HepG2 (cell line): ENCODE results near the gene STEAP1B. TPM values are rescaled to one million over a fixed set of nuclear protein-coding genes. Genes with fewer than 3 reads are reported as not detected.

Experiments used
- ASH2L ChIP-seq: fragments of 300-600, 200-600 bp; sonication (generic); IDR thresholded peaks from 2 replicates; pipeline ENCODE4 v1.7.0; 2017; ENCODE audit warnings: low read depth, mild to moderate bottlenecking, moderate library complexity, mixed read lengths, low read length; ENCODE audit not compliant: insufficient read length
- BORCS8-MEF2B ChIP-seq: sonication (generic); formaldehyde crosslinking; IDR thresholded peaks from 2 replicates; pipeline ENCODE4 v1.8.0; 2022; ENCODE audit warnings: mild to moderate bottlenecking, missing genetic modification reagents
- DNMT3B ChIP-seq: conservative IDR thresholded peaks from 2 replicates; pipeline ENCODE4 v1.6.1; 2016; ENCODE audit warnings: missing biosample characterization, control low read depth
- HBP1 ChIP-seq: IDR thresholded peaks from 2 replicates; pipeline ENCODE4 v1.6.1; 2016; ENCODE audit warnings: low read depth, control low read depth
- HMGXB3 ChIP-seq: sonication (generic); formaldehyde crosslinking; IDR thresholded peaks from 2 replicates; pipeline ENCODE4 v1.4.0; 2020; ENCODE audit warnings: missing genetic modification reagents, borderline replicate concordance
- IRF2 ChIP-seq: IDR thresholded peaks from 2 replicates; pipeline ENCODE4 v1.6.1; 2018; ENCODE audit warnings: missing genetic modification reagents, missing compliant biosample characterization
- MAFK ChIP-seq, 2 experiments: IDR thresholded peaks in 1 of 2; conservative IDR thresholded peaks in 1 of 2; 2 replicates each; pipeline ENCODE4 v1.6.1; 2011; ENCODE audit warnings: improper control_type of control experiment in 2 of 2, low read length in 2 of 2
- MYPOP ChIP-seq: sonication (generic); formaldehyde crosslinking; IDR thresholded peaks from 2 replicates; pipeline ENCODE4 v1.8.1; 2023; ENCODE audit warnings: mild to moderate bottlenecking, moderate library complexity, missing genetic modification reagents
- PATZ1 ChIP-seq: sonication (generic); formaldehyde crosslinking; IDR thresholded peaks from 2 replicates; pipeline ENCODE4 v1.4.0; 2020; ENCODE audit warnings: missing genetic modification reagents
- POGZ ChIP-seq: sonication (generic); formaldehyde crosslinking; IDR thresholded peaks from 2 replicates; pipeline ENCODE4 v1.4.0; 2020; ENCODE audit warnings: mild to moderate bottlenecking, missing genetic modification reagents
- REPIN1 ChIP-seq: sonication (generic); formaldehyde crosslinking; IDR thresholded peaks from 2 replicates; pipeline ENCODE4 v1.8.0; 2022; ENCODE audit warnings: missing genetic modification reagents, low read depth, mild to moderate bottlenecking, borderline replicate concordance
- XRCC5 ChIP-seq: fragments of 200-400 bp; formaldehyde crosslinking; optimal IDR thresholded peaks from 2 replicates; pipeline ENCODE3; 2017; ENCODE audit warnings: mild to moderate bottlenecking, low read length
- ZFP37 ChIP-seq: sonication (generic); formaldehyde crosslinking; IDR thresholded peaks from 2 replicates; pipeline ENCODE4 v1.4.0; 2020; ENCODE audit warnings: missing genetic modification reagents, borderline replicate concordance
- ZNF143 ChIP-seq: sonication (generic); formaldehyde crosslinking; IDR thresholded peaks from 2 replicates; pipeline ENCODE4 v1.4.0; 2020; ENCODE audit warnings: missing genetic modification reagents
- ZNF329 ChIP-seq: sonication (generic); formaldehyde crosslinking; IDR thresholded peaks from 2 replicates; pipeline ENCODE4 v1.9.0; 2021; ENCODE audit warnings: low read depth, mild to moderate bottlenecking, missing genetic modification reagents
- ZNF513 ChIP-seq: sonication (generic); formaldehyde crosslinking; conservative IDR thresholded peaks from 2 replicates; pipeline ENCODE4 v1.5.0; 2020; ENCODE audit warnings: missing genetic modification reagents
- ZNF644 ChIP-seq: IDR thresholded peaks from 2 replicates; pipeline ENCODE4 v1.6.1; 2016; ENCODE audit warnings: low read depth
- ZNF761 ChIP-seq: sonication (generic); formaldehyde crosslinking; conservative IDR thresholded peaks from 2 replicates; pipeline ENCODE4 v1.4.0; 2020; ENCODE audit warnings: mild to moderate bottlenecking, missing genetic modification reagents
- polyA plus RNA-seq, 8 experiments: library from polyadenylated mRNA; depleted of rRNA in 3 of 8; stranded (reverse) in 7 of 8; unstranded in 1 of 8; fragments of >200 nt; fragmentation: Illumina TruSeq in 4 of 8; extraction: Trizol in 4 of 8; gene quantifications; 2 replicates each; pipeline versions ENCODE4 v1.2.1 to v1.2.3, GENCODE V29; 2011 to 2016; ENCODE audit warnings: low read depth in 4 of 8, missing spikeins in 1 of 8, mixed read lengths in 1 of 8; ENCODE audit not compliant: insufficient read depth in 1 of 8
- total RNA-seq, 5 experiments: library from RNA; depleted of rRNA; stranded (reverse); fragments of >200 nt; fragmentation: Illumina TruSeq; extraction: Trizol; gene quantifications; 2 replicates each; pipeline ENCODE4 v1.2.3, GENCODE V29; 2016; ENCODE audit warnings: low read depth in 1 of 5

The STEAP1B gene
- total and polyA plus RNA-seq, 2 of the 13 experiments (the other 11 are each of a cell fraction or from before 2014, with no cell fraction given) = not detected

GRCh38 chr7:22452142-22452959 lies 47.6 kb downstream of the STEAP1B start (continued):
- no peak for TF ChIP-seq HMGXB3 (CRISPR knock-in tag)
- TF ChIP-seq ZNF761 (CRISPR knock-in tag) = no peak
- TF ChIP-seq REPIN1 (CRISPR knock-in tag) = peak; percentile 58; the same call in 1 of the 2 replicates
- TF ChIP-seq ASH2L = no peak
- 0 out of 2 replicates have a peak, but pooled peaks have one; percentile 36 for TF ChIP-seq DNMT3B (CRISPR knock-in tag)
- TF ChIP-seq MYPOP = 0 out of 2 replicates have a peak, but pooled peaks have one; percentile 17
- TF ChIP-seq MAFK (conservative IDR thresholded peaks at IDR 0.05 in 1 of 2, IDR thresholded peaks at IDR 0.05 in 1 of 2; ENCODE audit: low read length in 2 of 2) = peak; percentile 95 to 96
- TF ChIP-seq BORCS8-MEF2B = 0 out of 2 replicates have a peak, but pooled peaks have one; percentile 23
- TF ChIP-seq XRCC5 = peak; percentile 86
- no peak for TF ChIP-seq HBP1 (CRISPR knock-in tag)
- TF ChIP-seq POGZ (CRISPR knock-in tag) = peak; percentile 75
- 0 out of 2 replicates have a peak, but pooled peaks have one; percentile 24 for TF ChIP-seq IRF2 (CRISPR knock-in tag)
- TF ChIP-seq ZNF644 = 0 out of 2 replicates have a peak, but pooled peaks have one; percentile 26
- peak; percentile 67 for TF ChIP-seq PATZ1 (CRISPR knock-in tag)
- no peak for TF ChIP-seq ZNF513 (CRISPR knock-in tag)
- no peak for TF ChIP-seq ZNF329 (CRISPR knock-in tag)
- no peak for TF ChIP-seq ZFP37 (CRISPR knock-in tag)
- TF ChIP-seq ZNF143 = no peak
